Stimulated activated CD4-positive, alpha-beta T cell treated with anti-CD3 and anti-CD28 coated beads, Interleukin-15, amount 100 ng/mL, for 48 hours (primary cell): ENCODE data around the gene NFYC.
A peak's percentile ranks its signal among the peaks of the same experiment; 100 is the strongest.

ENCODE experiments used
- DNase-seq, 2 donors: peaks; one replicate each; pipeline ENCODE4 v3.0.0-alpha.2; 2020; ENCODE audit warnings: low read depth in 2 of 2

NFYC gene

GRCh38 chr1:40760984-40761383, 69.5 kb downstream of the NFYC start:
- no peak for DNase-seq

- no peak for DNase-seq
These were observed 70.8 kb downstream of the NFYC start for GRCh38 chr1:40762144-40762923.

GRCh38 chr1:40763742-40764532, 72.4 kb downstream of the NFYC start:
- DNase-seq: no peak

GRCh38 chr1:40764981-40765380, 73.5 kb downstream of the NFYC start:
- no peak for DNase-seq

- no peak for DNase-seq
These were observed 74.5 kb downstream of the NFYC start for GRCh38 chr1:40766017-40766416.

- no peak for DNase-seq
These were observed 75.1 kb downstream of the NFYC start for GRCh38 chr1:40766560-40766959.

- DNase-seq: no peak
These were observed 76.9 kb downstream of the NFYC start for GRCh38 chr1:40768146-40768990.

- DNase-seq: no peak
These were observed 78.3 kb downstream of the NFYC start for GRCh38 chr1:40769815-40770214.

- DNase-seq: no peak
These were observed 79.0 kb downstream of the NFYC start for GRCh38 chr1:40770296-40771070.

- no peak for DNase-seq
These were observed 80.8 kb downstream of the NFYC start for GRCh38 chr1:40772146-40772955.

- DNase-seq: no peak
These were observed 82.3 kb downstream of the NFYC start for GRCh38 chr1:40773748-40774265.

- DNase-seq: peak in 1 of 2 donors; percentile 57
These were observed 82.9 kb downstream of the NFYC start for GRCh38 chr1:40774266-40774998.

GRCh38 chr1:40776236-40777072, 85.0 kb downstream of the NFYC start:
- DNase-seq: no peak

GRCh38 chr1:40777224-40777970, 85.9 kb downstream of the NFYC start:
- DNase-seq: no peak

- DNase-seq: no peak
These were observed 89.4 kb downstream of the NFYC start for GRCh38 chr1:40780678-40781607.

GRCh38 chr1:40781608-40781971, 90.1 kb downstream of the NFYC start:
- no peak for DNase-seq
